ENCODE measurements around the gene CARD9. TPM values are rescaled to one million over a fixed set of nuclear protein-coding genes. Genes with fewer than 3 reads are reported as not detected.

Gene CARD9
- polyA plus RNA-seq, 1 of the 3 experiments (the other 2 are of a cell fraction) = 1.1 TPM

DNA sequence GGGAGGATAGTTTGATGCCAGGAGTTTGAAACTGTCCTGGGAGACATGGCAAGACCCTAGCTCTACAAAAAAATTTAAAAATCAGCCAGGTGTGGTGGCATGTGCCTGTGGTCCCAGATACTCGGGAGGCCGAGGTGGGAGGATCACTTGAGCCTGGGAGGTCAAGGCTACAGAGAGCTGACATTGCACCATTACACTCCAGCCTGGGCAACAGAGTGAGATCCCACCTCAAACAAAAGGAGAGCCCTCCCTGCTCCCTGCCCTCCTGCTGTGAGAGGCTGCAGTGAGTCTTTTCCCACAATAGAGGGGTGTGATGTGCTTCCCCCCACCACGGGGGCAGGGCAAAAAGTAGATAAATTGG is 59.4 kb downstream of the CARD9 start:
- CTCF ChIA-PET = interaction anchor here (1.2 to 4.9 kb wide), 8 partner anchors 8 to 85 kb away, joined by 3 to 91 read pairs (median 19); partner anchors contain the start of genes CARD9, DNLZ and SNAPC4
- POLR2A ChIA-PET = no interaction called here

More for the DNA sequence above, 59.4 kb downstream of the CARD9 start:
- 60% methylated on average over 3 of the region's 3 CpGs for WGBS (ENCODE audit: low lambda C conversion rate)
- H2AFZ ChIP-seq (ENCODE audit: low read depth) = no peak overlapping the region
- H3K36me3 ChIP-seq (replicated peaks in 1 of 2; ENCODE audit: control insufficient read depth in 1 of 2, insufficient read depth in 2 of 2, low read length in 1 of 2) = no peaks in the 10 kb centered on the region
- DNase-seq = no peak
- H3F3A ChIP-seq (replicated peaks; ENCODE audit: insufficient read depth) = no peaks in the 10 kb centered on the region
- peaks cover 4% of the 10 kb centered on the region; the same call in 1 of the 2 replicates for H3K9me3 ChIP-seq
- no peaks in the 10 kb centered on the region; a peak in 1 of 4 replicates for H3K4me1 ChIP-seq (ENCODE audit: control insufficient read depth in 1 of 2, insufficient read depth in 2 of 2, low read depth in 1 of 2, low read length in 1 of 2)
- no peaks in the 10 kb centered on the region for H3K27me3 ChIP-seq (ENCODE audit: insufficient read depth)
- H3K4me2 ChIP-seq = no peak overlapping the region
- H3K27ac ChIP-seq (ENCODE audit: low read depth in 2 of 2, low read length in 1 of 2) = no peak overlapping the region
- no peaks in the 10 kb centered on the region for H4K20me1 ChIP-seq (ENCODE audit: insufficient read depth)
- no peaks in the 10 kb centered on the region for H3K79me2 ChIP-seq (ENCODE audit: insufficient read depth)
- no peak overlapping the region for H3K9ac ChIP-seq
- no peak overlapping the region for H3K4me3 ChIP-seq (ENCODE audit: low read depth in 2 of 2, low read length in 1 of 2)
- no peaks in the 10 kb centered on the region for H3K9me2 ChIP-seq
- no peak for TF ChIP-seq RCOR1 (IDR thresholded peaks at IDR 0.05; ENCODE audit: low read length)
- no peak for TF ChIP-seq TEAD4 (IDR thresholded peaks at IDR 0.05; ENCODE audit: borderline replicate concordance, insufficient read depth)
- TF ChIP-seq, protein P1, sequence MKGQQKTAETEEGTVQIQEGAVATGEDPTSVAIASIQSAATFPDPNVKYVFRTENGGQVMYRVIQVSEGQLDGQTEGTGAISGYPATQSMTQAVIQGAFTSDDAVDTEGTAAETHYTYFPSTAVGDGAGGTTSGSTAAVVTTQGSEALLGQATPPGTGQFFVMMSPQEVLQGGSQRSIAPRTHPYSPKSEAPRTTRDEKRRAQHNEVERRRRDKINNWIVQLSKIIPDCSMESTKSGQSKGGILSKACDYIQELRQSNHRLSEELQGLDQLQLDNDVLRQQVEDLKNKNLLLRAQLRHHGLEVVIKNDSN (IDR thresholded peaks at IDR 0.05; ENCODE audit: borderline replicate concordance, low read depth) = no peak
- TF ChIP-seq, protein P2, sequence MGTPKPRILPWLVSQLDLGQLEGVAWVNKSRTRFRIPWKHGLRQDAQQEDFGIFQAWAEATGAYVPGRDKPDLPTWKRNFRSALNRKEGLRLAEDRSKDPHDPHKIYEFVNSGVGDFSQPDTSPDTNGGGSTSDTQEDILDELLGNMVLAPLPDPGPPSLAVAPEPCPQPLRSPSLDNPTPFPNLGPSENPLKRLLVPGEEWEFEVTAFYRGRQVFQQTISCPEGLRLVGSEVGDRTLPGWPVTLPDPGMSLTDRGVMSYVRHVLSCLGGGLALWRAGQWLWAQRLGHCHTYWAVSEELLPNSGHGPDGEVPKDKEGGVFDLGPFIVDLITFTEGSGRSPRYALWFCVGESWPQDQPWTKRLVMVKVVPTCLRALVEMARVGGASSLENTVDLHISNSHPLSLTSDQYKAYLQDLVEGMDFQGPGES (IDR thresholded peaks at IDR 0.05; ENCODE audit: low read depth, low read length) = no peak
- no peak for TF ChIP-seq RFX5 (IDR thresholded peaks at IDR 0.05; ENCODE audit: low read length)
- TF ChIP-seq YY1 (IDR thresholded peaks at IDR 0.05; ENCODE audit: low read depth) = no peak
- no peak for TF ChIP-seq FOSL2 (IDR thresholded peaks at IDR 0.05; ENCODE audit: borderline replicate concordance, low read depth)
- no peak for TF ChIP-seq TAF1 (IDR thresholded peaks at IDR 0.05; ENCODE audit: borderline replicate concordance, low read depth, low read length)
- TF ChIP-seq CHD2 (IDR thresholded peaks at IDR 0.05; ENCODE audit: low read length, partially characterized antibody) = no peak
- TF ChIP-seq SIN3A (IDR thresholded peaks at IDR 0.05; ENCODE audit: borderline replicate concordance, low read depth, low read length) = no peak
- no peak for TF ChIP-seq NFIC (IDR thresholded peaks at IDR 0.05; ENCODE audit: borderline replicate concordance)
- no peak for TF ChIP-seq EZH2phosphoT487 (IDR thresholded peaks at IDR 0.05; ENCODE audit: borderline replicate concordance, low read depth)
- TF ChIP-seq EP300 (IDR thresholded peaks at IDR 0.05; ENCODE audit: borderline replicate concordance in 1 of 2, low read depth in 1 of 2, low read length in 1 of 2) = no peak
- no peak for TF ChIP-seq NRF1 (IDR thresholded peaks at IDR 0.05; ENCODE audit: low read depth, low read length)
- TF ChIP-seq, protein P3, sequence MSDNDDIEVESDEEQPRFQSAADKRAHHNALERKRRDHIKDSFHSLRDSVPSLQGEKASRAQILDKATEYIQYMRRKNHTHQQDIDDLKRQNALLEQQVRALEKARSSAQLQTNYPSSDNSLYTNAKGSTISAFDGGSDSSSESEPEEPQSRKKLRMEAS (IDR thresholded peaks at IDR 0.05; ENCODE audit: low read depth) = no peak
- no peak for TF ChIP-seq GABPA (IDR thresholded peaks at IDR 0.05; ENCODE audit: low read depth)
- TF ChIP-seq MEF2A (IDR thresholded peaks at IDR 0.05; ENCODE audit: borderline replicate concordance, low read depth) = no peak
- no peak for TF ChIP-seq ELF1 (IDR thresholded peaks at IDR 0.05)

Other genes with a start within 250 kb of the CARD9 start
- gene LHX3, start 168.5 kb downstream of the CARD9 start, polyA plus RNA-seq (2012; rRNA removed) = not detected in 2 replicates
- 25.5 and 26.6 TPM in 2 replicates for gene QSOX2, start 127.9 kb downstream of the CARD9 start, polyA plus RNA-seq (2012; rRNA removed)
- not detected in 2 replicates for gene CCDC187, start 69.6 kb downstream of the CARD9 start, polyA plus RNA-seq (2012; rRNA removed)
- 22.8 and 26.7 TPM in 2 replicates for gene GPSM1, start 46.1 kb downstream of the CARD9 start, polyA plus RNA-seq (2012; rRNA removed)
- 24.5 and 40.6 TPM in 2 replicates for gene DNLZ, start 9.9 kb downstream of the CARD9 start, polyA plus RNA-seq (2012; rRNA removed)
- gene SNAPC4, start 26.5 kb upstream of the CARD9 start, polyA plus RNA-seq (2012; rRNA removed) = 7.7 and 9.2 TPM in 2 replicates
- gene ENTR1, start 36.9 kb upstream of the CARD9 start, polyA plus RNA-seq (2012; rRNA removed) = 71.3 and 75.0 TPM in 2 replicates
- gene PMPCA, start 37.0 kb upstream of the CARD9 start, polyA plus RNA-seq (2012; rRNA removed) = 125 and 134 TPM in 2 replicates
- gene INPP5E, start 66.2 kb upstream of the CARD9 start, polyA plus RNA-seq (2012; rRNA removed) = 10.5 and 12.8 TPM in 2 replicates
- gene SEC16A, start 109.4 kb upstream of the CARD9 start, polyA plus RNA-seq (2012; rRNA removed) = 14.8 and 25.9 TPM in 2 replicates
- 2.6 and 6.6 TPM in 2 replicates for gene NOTCH1, start 172.4 kb upstream of the CARD9 start, polyA plus RNA-seq (2012; rRNA removed)

Measured in SK-N-SH (cell line).